Chondrocyte (in vitro differentiated cells): ENCODE results near the gene ACOT9. TPM values are rescaled to one million over a fixed set of nuclear protein-coding genes. Genes with fewer than 3 reads are reported as not detected.
A peak's percentile ranks its signal among the peaks of the same experiment; 100 is the strongest.
"Not testable (repeated sequence)": the region's sequence is repeated elsewhere in the genome, so short reads cannot be mapped to it uniquely, and the experiment has no call there.

Experiments
- DNase-seq: peaks from one replicate; pipeline ENCODE4 v3.0.0; 2021; ENCODE audit warnings: mixed read lengths, low spot score
- H3K27ac Mint-ChIP-seq: one replicate; pipeline ENCODE4 v1.8.0; 2021; ENCODE audit warnings: mild to moderate bottlenecking, moderate library complexity, mixed read lengths; ENCODE audit not compliant: unreplicated experiment
- H3K27me3 Mint-ChIP-seq: 2 replicates; pipeline ENCODE4 v1.8.0; 2021; ENCODE audit warnings: low read depth, mixed read lengths
- H3K36me3 Mint-ChIP-seq: 2 replicates; pipeline ENCODE4 v1.8.0; 2021; ENCODE audit warnings: low read depth, mixed read lengths
- H3K4me1 Mint-ChIP-seq: 2 replicates; pipeline ENCODE4 v1.8.0; 2021; ENCODE audit warnings: low read depth, mild to moderate bottlenecking, mixed read lengths
- H3K4me3 Mint-ChIP-seq: one replicate; pipeline ENCODE4 v1.8.0; 2021; ENCODE audit warnings: mild to moderate bottlenecking, moderate library complexity, mixed read lengths; ENCODE audit not compliant: unreplicated experiment
- H3K9me3 Mint-ChIP-seq: 2 replicates; pipeline ENCODE4 v1.8.0; 2021; ENCODE audit warnings: low read depth, mixed read lengths
- total RNA-seq: library from RNA; stranded (reverse); gene quantifications from 3 replicates; pipeline ENCODE4 v1.2.1, GENCODE V29; 2021
- TF ChIP-seq, protein P1 (sequence below): fragments of 200-600 bp; sonication (generic); IDR thresholded peaks from 2 replicates; pipeline ENCODE4 v1.5.0; 2021; ENCODE audit warnings: antibody characterized with exemption, mild to moderate bottlenecking, moderate library complexity

The ACOT9 gene
- total RNA-seq, 1 donor from 2014 or later, result 99.6 TPM

DNA sequence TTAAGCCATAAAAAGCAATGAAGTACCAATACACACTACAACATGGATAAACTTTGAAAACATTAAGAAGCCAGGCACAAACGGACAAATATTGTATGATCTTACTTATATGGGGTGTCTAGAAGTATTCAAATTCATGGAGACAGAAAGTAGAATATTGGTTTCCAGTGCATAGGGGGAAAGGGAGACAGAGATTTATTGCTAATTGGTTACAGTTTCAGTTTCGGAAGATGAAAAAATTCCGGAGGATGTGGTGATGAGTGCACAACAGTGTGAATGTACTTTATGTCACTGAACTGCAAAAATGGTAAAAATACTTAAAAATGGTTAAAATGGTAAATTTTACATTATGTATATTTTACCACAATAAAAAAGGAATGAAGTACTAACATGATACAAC, 80.9 kb downstream of the ACOT9 start:
- TF ChIP-seq, protein P1, sequence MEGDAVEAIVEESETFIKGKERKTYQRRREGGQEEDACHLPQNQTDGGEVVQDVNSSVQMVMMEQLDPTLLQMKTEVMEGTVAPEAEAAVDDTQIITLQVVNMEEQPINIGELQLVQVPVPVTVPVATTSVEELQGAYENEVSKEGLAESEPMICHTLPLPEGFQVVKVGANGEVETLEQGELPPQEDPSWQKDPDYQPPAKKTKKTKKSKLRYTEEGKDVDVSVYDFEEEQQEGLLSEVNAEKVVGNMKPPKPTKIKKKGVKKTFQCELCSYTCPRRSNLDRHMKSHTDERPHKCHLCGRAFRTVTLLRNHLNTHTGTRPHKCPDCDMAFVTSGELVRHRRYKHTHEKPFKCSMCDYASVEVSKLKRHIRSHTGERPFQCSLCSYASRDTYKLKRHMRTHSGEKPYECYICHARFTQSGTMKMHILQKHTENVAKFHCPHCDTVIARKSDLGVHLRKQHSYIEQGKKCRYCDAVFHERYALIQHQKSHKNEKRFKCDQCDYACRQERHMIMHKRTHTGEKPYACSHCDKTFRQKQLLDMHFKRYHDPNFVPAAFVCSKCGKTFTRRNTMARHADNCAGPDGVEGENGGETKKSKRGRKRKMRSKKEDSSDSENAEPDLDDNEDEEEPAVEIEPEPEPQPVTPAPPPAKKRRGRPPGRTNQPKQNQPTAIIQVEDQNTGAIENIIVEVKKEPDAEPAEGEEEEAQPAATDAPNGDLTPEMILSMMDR, result no peak
- no peaks in the 10 kb centered on the region for H3K27me3 Mint-ChIP-seq
- peaks cover 12% of the 10 kb centered on the region for H3K4me1 Mint-ChIP-seq
- no peak overlapping the region for H3K4me3 Mint-ChIP-seq
- no peaks in the 10 kb centered on the region for H3K9me3 Mint-ChIP-seq
- no peaks in the 10 kb centered on the region for H3K36me3 Mint-ChIP-seq
- DNase-seq, result no peak
- H3K27ac Mint-ChIP-seq, result no peak overlapping the region

DNA sequence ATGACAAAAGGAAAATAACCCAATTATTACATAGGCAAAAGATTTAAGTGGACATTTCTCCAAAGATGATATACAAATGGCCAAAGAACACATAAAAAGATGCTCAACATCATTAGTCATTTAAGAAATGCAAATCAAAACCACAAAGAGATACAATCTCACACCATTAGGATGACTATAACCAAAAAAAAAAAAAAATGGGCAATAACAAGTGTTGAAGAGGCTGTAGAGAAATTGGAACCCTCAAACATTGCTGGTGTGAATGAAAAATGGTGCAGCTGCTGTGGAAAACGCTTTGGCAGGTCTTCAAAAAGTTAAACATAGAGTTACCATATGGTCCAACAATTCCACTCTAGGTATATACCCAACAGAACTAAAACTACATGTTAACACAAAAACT, 81.4 kb downstream of the ACOT9 start:
- TF ChIP-seq, protein P1, result no peak
- Mint-ChIP-seq H3K27me3 (no peaks in the 10 kb centered on the region), H3K9me3 (no peaks in the 10 kb centered on the region), H3K4me1 (peaks cover 12% of the 10 kb centered on the region), H3K36me3 (no peaks in the 10 kb centered on the region), H3K27ac (no peak overlapping the region), H3K4me3 (no peak overlapping the region)
- no peak for DNase-seq

DNA sequence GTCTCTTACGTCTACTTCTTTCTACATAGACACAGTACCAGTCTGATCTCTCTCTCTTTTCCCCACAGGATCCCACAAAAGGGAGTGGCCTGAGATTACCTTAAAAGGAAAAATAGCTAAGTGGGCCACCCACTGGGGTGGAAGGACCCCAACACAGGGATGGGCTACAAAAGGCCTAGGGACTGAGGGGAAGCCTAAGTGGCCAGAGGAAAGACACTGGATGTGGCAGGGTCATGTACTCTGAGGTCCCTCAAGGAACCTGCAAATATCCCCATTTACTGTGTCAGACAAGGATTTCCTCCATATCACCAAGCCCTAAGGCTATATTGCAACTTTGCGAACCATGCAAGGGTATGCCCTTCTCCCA, 82.3 kb downstream of the ACOT9 start:
- H3K27ac Mint-ChIP-seq, result no peak overlapping the region
- no peak for DNase-seq
- no peaks in the 10 kb centered on the region for H3K27me3 Mint-ChIP-seq
- peaks cover 12% of the 10 kb centered on the region for H3K4me1 Mint-ChIP-seq
- TF ChIP-seq, protein P1, result no peak
- no peak overlapping the region for H3K4me3 Mint-ChIP-seq
- no peaks in the 10 kb centered on the region for H3K36me3 Mint-ChIP-seq
- H3K9me3 Mint-ChIP-seq, result no peaks in the 10 kb centered on the region

GRCh38 chrX:23660083-23660765, 82.9 kb downstream of the ACOT9 start:
- not testable (repeated sequence) for H3K27ac Mint-ChIP-seq, H3K27me3 Mint-ChIP-seq, H3K9me3 Mint-ChIP-seq, DNase-seq, H3K4me3 Mint-ChIP-seq, H3K36me3 Mint-ChIP-seq
- peaks cover 12% of the 10 kb centered on the region for H3K4me1 Mint-ChIP-seq

- no peak for DNase-seq
- H3K27ac Mint-ChIP-seq, result no peak overlapping the region
- H3K4me1 Mint-ChIP-seq, result peaks cover 12% of the 10 kb centered on the region
- no peak overlapping the region for H3K4me3 Mint-ChIP-seq
- H3K27me3 Mint-ChIP-seq, result no peaks in the 10 kb centered on the region
- TF ChIP-seq, protein P1, result no peak
- no peaks in the 10 kb centered on the region for H3K9me3 Mint-ChIP-seq
- H3K36me3 Mint-ChIP-seq, result no peaks in the 10 kb centered on the region
Observed at GRCh38 chrX:23659339-23659738, 83.7 kb downstream of the ACOT9 start.

GRCh38 chrX:23656684-23657083, 86.4 kb downstream of the ACOT9 start:
- H3K27me3 Mint-ChIP-seq, result no peaks in the 10 kb centered on the region
- no peak overlapping the region for H3K4me3 Mint-ChIP-seq
- H3K9me3 Mint-ChIP-seq, result no peaks in the 10 kb centered on the region
- H3K4me1 Mint-ChIP-seq, result peaks cover 12% of the 10 kb centered on the region
- peak overlapping the region; percentile 78 for H3K27ac Mint-ChIP-seq
- TF ChIP-seq, protein P1, result no peak
- no peak for DNase-seq
- no peaks in the 10 kb centered on the region for H3K36me3 Mint-ChIP-seq
